HG03439 (cell line): ENCODE measurements around the gene BBS1.
"Not testable (repeated sequence)": the region's sequence is repeated elsewhere in the genome, so short reads cannot be mapped to it uniquely, and the experiment has no call there.

Experiments
- ATAC-seq: cut with Tn5 transposase; IDR thresholded peaks from one replicate; pipeline ENCODE4 v1.9.1; 2021; ENCODE audit warnings: mild to moderate bottlenecking, moderate library complexity; ENCODE audit not compliant: unreplicated experiment

BBS1 gene

GRCh38 chr11:66510271-66510989 is at the start of gene BBS1:
Gene BBS1 (plus strand): TSS chr11:66510635. CDS start chr11:66510660, 25 bp downstream.
- peak; percentile 88 for ATAC-seq

GRCh38 chr11:66462010-66462409 is 48.4 kb upstream of the BBS1 start:
- ATAC-seq: no peak

GRCh38 chr11:66462911-66463310 is 47.5 kb upstream of the BBS1 start:
- ATAC-seq: no peak

- ATAC-seq: not testable (repeated sequence)
Observed at GRCh38 chr11:66464116-66464515, 46.3 kb upstream of the BBS1 start.

GRCh38 chr11:66464916-66465315 is 45.5 kb upstream of the BBS1 start:
- no peak for ATAC-seq

- ATAC-seq: no peak
Observed at GRCh38 chr11:66465373-66466224, 44.8 kb upstream of the BBS1 start.

GRCh38 chr11:66466225-66467033 is 44.0 kb upstream of the BBS1 start, which contains the start of gene PELI3:
Gene PELI3 (plus strand): TSS chr11:66466905. CDS start chr11:66468129, 1,224 bp downstream.
- ATAC-seq: peak; percentile 95

- ATAC-seq: peak; percentile 22
Observed at GRCh38 chr11:66467034-66467659, 43.3 kb upstream of the BBS1 start.

GRCh38 chr11:66467756-66468155 is 42.7 kb upstream of the BBS1 start:
- ATAC-seq: no peak

GRCh38 chr11:66468691-66469090 is 41.7 kb upstream of the BBS1 start:
- no peak for ATAC-seq

GRCh38 chr11:66469441-66469840 is 41.0 kb upstream of the BBS1 start:
- no peak for ATAC-seq

- ATAC-seq: no peak
Observed at GRCh38 chr11:66470015-66470414, 40.4 kb upstream of the BBS1 start.

- ATAC-seq: no peak
Observed at GRCh38 chr11:66471142-66471541, 39.3 kb upstream of the BBS1 start.

- no peak for ATAC-seq
Observed at GRCh38 chr11:66472054-66472453, 38.4 kb upstream of the BBS1 start.

- no peak for ATAC-seq
Observed at GRCh38 chr11:66473167-66473566, 37.3 kb upstream of the BBS1 start.

GRCh38 chr11:66473608-66474515 is 36.6 kb upstream of the BBS1 start:
- no peak for ATAC-seq

- ATAC-seq: no peak
Observed at GRCh38 chr11:66475349-66476172, 34.9 kb upstream of the BBS1 start.

GRCh38 chr11:66476173-66476840 is 34.1 kb upstream of the BBS1 start:
- ATAC-seq: no peak
